Motor neuron (in vitro differentiated cells): ENCODE data around the gene FOXD2. TPM values are rescaled to one million over a fixed set of nuclear protein-coding genes. Genes with fewer than 3 reads are reported as not detected.

Experiments used
- ATAC-seq, 8 experiments: fragments of 200-7000 bp; cut with Tn5 transposase; replicated peaks in 6 of 8; 2 replicates each; pipeline ENCODE4 v1.8.0; 2021; ENCODE audit warnings: mild to moderate bottlenecking in 8 of 8, moderate library complexity in 8 of 8
- H3K27ac ChIP-seq, 2 donors: fragments of 250-450 bp; sonication (Bioruptor Pico); 2 replicates each; pipeline ENCODE4 v1.9.0; 2021; ENCODE audit warnings: antibody characterized with exemption in 2 of 2, mild to moderate bottlenecking in 2 of 2, moderate library complexity in 1 of 2
- H3K4me1 ChIP-seq, 2 donors: fragments of 250-450 bp; sonication (Bioruptor Pico); replicated peaks in 1 of 2; 2 replicates each; pipeline ENCODE4 v1.6.1; 2021; ENCODE audit warnings: antibody characterized with exemption in 2 of 2, mild to moderate bottlenecking in 2 of 2, moderate library complexity in 1 of 2
- H3K4me3 ChIP-seq, 5 donors: fragments of 250-450 bp; sonication (Bioruptor Pico); 2 replicates each; pipeline ENCODE4 v1.9.0; 2021; ENCODE audit warnings: antibody characterized with exemption in 5 of 5, mild to moderate bottlenecking in 5 of 5, moderate library complexity in 4 of 5
- WGBS, 10 experiments: fragments of 450-650 bp; shearing (Covaris generic); methylation state at CpG; one replicate each; pipeline ENCODE4 v1.0.0; 2022; 5-methylcytosine and 5-hydroxymethylcytosine counted together
- in situ Hi-C, 9 experiments: fragments of 400-800 bp; cut with MboI; loops; one replicate each; pipeline ENCODE4 v1.15.0; 2021; ENCODE audit warnings: low sequenced_read_pairs in 9 of 9, low pct_unique_long_range_greater_than_20kb in 2 of 9; ENCODE audit not compliant: unreplicated experiment in 9 of 9
- total RNA-seq, 8 experiments: library from RNA; unstranded; fragments of 300-600 nt; gene quantifications; 2 replicates each; pipeline versions ENCODE4 v1.2.3 to v1.2.4, GENCODE V29; 2022

FOXD2 gene
- total RNA-seq, 8 experiments from 2014 or later: 0.05 to 1.6 (median 0.30) TPM; not detected in 2

GRCh38 chr1:47459253-47459788 lies 21.5 kb downstream of the FOXD2 start:
- Histone ChIP-seq H3K27ac (no peak overlapping the region), H3K4me1 (no peaks in the 10 kb centered on the region), H3K4me3 (no peak overlapping the region)
- in situ Hi-C loops: no loop called here
- WGBS, 10 experiments: 0 to 48% (median 33%) methylated on average over 1 to 8 of the region's 11 CpGs; no CpG with 5 or more reads in 3 of the 10 experiments
- ATAC-seq: peak in 2 of 8 experiments; percentile 22 to 32

- in situ Hi-C loops: no loop called here
- WGBS, 10 experiments: 0 to 10% (median 1%) methylated on average over 1 to 5 of the region's 5 CpGs
- H3K4me3 ChIP-seq: no peak overlapping the region
- H3K27ac ChIP-seq: no peak overlapping the region
- no peak for ATAC-seq
- H3K4me1 ChIP-seq: no peaks in the 10 kb centered on the region
Measured at GRCh38 chr1:47460040-47460439, 22.2 kb downstream of the FOXD2 start.

- no peak for ATAC-seq
- no peak overlapping the region for H3K27ac ChIP-seq
- H3K4me3 ChIP-seq: no peak overlapping the region
- H3K4me1 ChIP-seq: no peaks in the 10 kb centered on the region
- in situ Hi-C loops: no loop called here
Measured at GRCh38 chr1:47460456-47460855, 22.6 kb downstream of the FOXD2 start.

- 21 to 89% (median 72%) methylated on average over 1 to 3 of the region's 3 CpGs for WGBS, 10 experiments
- Histone ChIP-seq H3K4me3 (no peak overlapping the region), H3K27ac (no peak overlapping the region), H3K4me1 (no peaks in the 10 kb centered on the region)
- no peak for ATAC-seq
- in situ Hi-C loops: no loop called here
Measured at GRCh38 chr1:47465605-47466004, 27.8 kb downstream of the FOXD2 start.

GRCh38 chr1:47468709-47469389 lies 31.0 kb downstream of the FOXD2 start:
- Histone ChIP-seq H3K4me3 (no peak overlapping the region), H3K4me1 (no peaks in the 10 kb centered on the region), H3K27ac (no peak overlapping the region)
- ATAC-seq: peak in 1 of 8 experiments; percentile 86
- in situ Hi-C loops: no loop called here
- WGBS, 10 experiments: 8 to 43% (median 36%) methylated on average over 2 to 4 of the region's 4 CpGs; no CpG with 5 or more reads in 3 of the 10 experiments

- no peak overlapping the region for H3K27ac ChIP-seq
- 0 to 100% (median 96%) methylated on average over 1 to 2 of the region's 2 CpGs; no CpG with 5 or more reads in 1 of the 10 experiments for WGBS, 10 experiments
- no peaks in the 10 kb centered on the region for H3K4me1 ChIP-seq
- H3K4me3 ChIP-seq: no peak overlapping the region
- in situ Hi-C loops: no loop called here
- no peak for ATAC-seq
Measured at GRCh38 chr1:47469390-47469759, 31.5 kb downstream of the FOXD2 start.

- no peak for ATAC-seq
- Histone ChIP-seq H3K4me1 (no peaks in the 10 kb centered on the region), H3K27ac (no peak overlapping the region), H3K4me3 (no peak overlapping the region)
- in situ Hi-C loops: no loop called here
- 56 to 100% (median 82%) methylated on average over 1 to 7 of the region's 7 CpGs; no CpG with 5 or more reads in 2 of the 10 experiments for WGBS, 10 experiments
Measured at GRCh38 chr1:47469910-47470309, 32.1 kb downstream of the FOXD2 start.

GRCh38 chr1:47471163-47471562 lies 33.3 kb downstream of the FOXD2 start:
- Histone ChIP-seq H3K4me3 (no peak overlapping the region), H3K4me1 (no peaks in the 10 kb centered on the region), H3K27ac (no peak overlapping the region)
- WGBS, 10 experiments: 0 to 100% (median 77%) methylated on average over 1 to 5 of the region's 5 CpGs; no CpG with 5 or more reads in 1 of the 10 experiments
- ATAC-seq: peak in 2 of 8 experiments; percentile 86 to 96
- in situ Hi-C loops: no loop called here

GRCh38 chr1:47474278-47475193 lies 36.7 kb downstream of the FOXD2 start:
- WGBS, 10 experiments: 31 to 100% (median 40%) methylated on average over 1 to 9 of the region's 9 CpGs; no CpG with 5 or more reads in 1 of the 10 experiments
- Histone ChIP-seq H3K27ac (no peak overlapping the region), H3K4me3 (no peak overlapping the region), H3K4me1 (peaks cover 0 to 8% of the 10 kb centered on the region in 2 donors)
- in situ Hi-C loops: no loop called here
- ATAC-seq: no peak

- 56 to 94% (median 90%) methylated on average over 1 to 3 of the region's 3 CpGs; no CpG with 5 or more reads in 4 of the 10 experiments for WGBS, 10 experiments
- ATAC-seq: no peak
- in situ Hi-C loops: no loop called here
- no peak overlapping the region for H3K27ac ChIP-seq
- no peak overlapping the region for H3K4me3 ChIP-seq
- peaks cover 0 to 8% of the 10 kb centered on the region in 2 donors for H3K4me1 ChIP-seq
Measured at GRCh38 chr1:47477595-47478080, 39.8 kb downstream of the FOXD2 start.

- ATAC-seq: peak in 5 of 8 experiments; percentile 24 to 99 (median 69)
- WGBS, 10 experiments: 0 to 24% (median 20%) methylated on average over 2 to 6 of the region's 9 CpGs; no CpG with 5 or more reads in 5 of the 10 experiments
- Histone ChIP-seq H3K27ac (no peak overlapping the region), H3K4me1 (peaks cover 0 to 8% of the 10 kb centered on the region in 2 donors), H3K4me3 (no peak overlapping the region)
- in situ Hi-C loops: no loop called here
Measured at GRCh38 chr1:47478090-47478489, 40.2 kb downstream of the FOXD2 start.

GRCh38 chr1:47479664-47480063 lies 41.8 kb downstream of the FOXD2 start:
- Histone ChIP-seq H3K4me3 (no peak overlapping the region), H3K4me1 (peaks cover 0 to 8% of the 10 kb centered on the region in 2 donors), H3K27ac (no peak overlapping the region)
- in situ Hi-C loops: no loop called here
- WGBS, 10 experiments: 0 to 100% (median 72%) methylated on average over 1 to 6 of the region's 6 CpGs
- ATAC-seq: no peak

- H3K4me3 ChIP-seq: no peak overlapping the region
- in situ Hi-C loops: no loop called here
- ATAC-seq: no peak
- H3K4me1 ChIP-seq: peaks cover 0 to 8% of the 10 kb centered on the region in 2 donors
- H3K27ac ChIP-seq: no peak overlapping the region
- WGBS, 10 experiments: 45 to 100% (median 85%) methylated on average over 1 to 3 of the region's 3 CpGs; no CpG with 5 or more reads in 3 of the 10 experiments
Measured at GRCh38 chr1:47481936-47482335, 44.1 kb downstream of the FOXD2 start.
